ENCODE measurements around the gene SPAG16.

- TF ChIP-seq CTCF (IDR thresholded peaks at IDR 0.05) (no peak), POLR2A (IDR thresholded peaks at IDR 0.05) (no peak)
These were observed 192.4 kb downstream of the SPAG16 start for GRCh38 chr2:213476641-213477040.

Data from heart left ventricle (tissue), 13 donors.